HepG2 (cell line): ENCODE data around the gene DUSP16. TPM values are rescaled to one million over a fixed set of nuclear protein-coding genes. Genes with fewer than 3 reads are reported as not detected.
A peak's percentile ranks its signal among the peaks of the same experiment; 100 is the strongest.

Source experiments
- CBFB ChIP-seq: sonication (generic); formaldehyde crosslinking; IDR thresholded peaks from 2 replicates; pipeline ENCODE4 v1.4.0; 2020; ENCODE audit warnings: missing genetic modification reagents
- CENPBD1 ChIP-seq: sonication (generic); formaldehyde crosslinking; IDR thresholded peaks from 2 replicates; pipeline ENCODE4 v1.8.0; 2022; ENCODE audit warnings: missing genetic modification reagents, low read depth, mild to moderate bottlenecking, borderline replicate concordance
- FOXA1 ChIP-seq, 2 experiments: fragments of 450-650 bp in 1 of 2; sonication (generic) in 1 of 2; formaldehyde crosslinking in 1 of 2; IDR thresholded peaks; 2 replicates each; pipeline versions ENCODE4 v1.4.0 to v1.6.1; 2016 to 2020; ENCODE audit warnings: missing genetic modification reagents in 1 of 2
- IKZF5 ChIP-seq: IDR thresholded peaks from 2 replicates; pipeline ENCODE4 v1.6.1; 2018; ENCODE audit warnings: missing genetic modification reagents, mild to moderate bottlenecking, missing compliant biosample characterization
- MAX ChIP-seq: IDR thresholded peaks from 2 replicates; pipeline ENCODE4 v1.6.1; 2012; ENCODE audit warnings: inconsistent platforms
- MEF2D ChIP-seq: sonication (generic); formaldehyde crosslinking; IDR thresholded peaks from 2 replicates; pipeline ENCODE4 v1.5.1; 2020; ENCODE audit warnings: mild to moderate bottlenecking, missing genetic modification reagents
- MXD4 ChIP-seq: IDR thresholded peaks from 2 replicates; pipeline ENCODE4 v1.6.1; 2016; ENCODE audit warnings: mild to moderate bottlenecking, missing biosample characterization, missing genetic modification reagents
- NFATC3 ChIP-seq: sonication (generic); formaldehyde crosslinking; IDR thresholded peaks from 2 replicates; pipeline ENCODE4 v1.5.1; 2020; ENCODE audit warnings: mild to moderate bottlenecking, missing genetic modification reagents
- POLR2AphosphoS5 ChIP-seq: IDR thresholded peaks from 2 replicates; pipeline ENCODE4 v1.6.1; 2012; ENCODE audit warnings: low read depth, low read length
- RARA ChIP-seq: IDR thresholded peaks from 2 replicates; pipeline ENCODE4 v1.6.1; 2016; ENCODE audit warnings: missing genetic modification reagents, missing compliant biosample characterization
- RXRB ChIP-seq: IDR thresholded peaks from 2 replicates; pipeline ENCODE4 v1.6.1; 2016; ENCODE audit warnings: borderline replicate concordance, missing genetic modification reagents, missing compliant biosample characterization
- SKIL ChIP-seq: sonication (generic); formaldehyde crosslinking; IDR thresholded peaks from 2 replicates; pipeline ENCODE4 v1.8.0; 2022; ENCODE audit warnings: missing genetic modification reagents, mild to moderate bottlenecking, moderate library complexity, borderline replicate concordance
- SSRP1 ChIP-seq: IDR thresholded peaks from 2 replicates; pipeline ENCODE4 v1.6.1; 2016; ENCODE audit warnings: control low read depth
- TFE3 ChIP-seq: IDR thresholded peaks from 2 replicates; pipeline ENCODE4 v1.6.1; 2016
- ZNF10 ChIP-seq: sonication (generic); formaldehyde crosslinking; IDR thresholded peaks from 2 replicates; pipeline ENCODE4 v1.4.0; 2020; ENCODE audit warnings: mild to moderate bottlenecking, low read depth, missing genetic modification reagents, borderline replicate concordance
- ZNF280B ChIP-seq: sonication (generic); formaldehyde crosslinking; IDR thresholded peaks from 2 replicates; pipeline ENCODE4 v1.5.0; 2020; ENCODE audit warnings: missing genetic modification reagents, mild to moderate bottlenecking, borderline replicate concordance
- ZNF44 ChIP-seq: sonication (generic); formaldehyde crosslinking; IDR thresholded peaks from 2 replicates; pipeline ENCODE4 v1.5.1; 2020; ENCODE audit warnings: mild to moderate bottlenecking, missing genetic modification reagents
- ZNF660 ChIP-seq: sonication (generic); formaldehyde crosslinking; IDR thresholded peaks from 2 replicates; pipeline ENCODE4 v1.5.1; 2020; ENCODE audit warnings: mild to moderate bottlenecking, low read depth, missing genetic modification reagents, borderline replicate concordance
- ZNF704 ChIP-seq: sonication (generic); formaldehyde crosslinking; IDR thresholded peaks from 2 replicates; pipeline ENCODE4 v1.8.1; 2023; ENCODE audit warnings: mild to moderate bottlenecking, inconsistent platforms, moderate library complexity, missing genetic modification reagents, borderline replicate concordance
- ZNF713 ChIP-seq: sonication (generic); formaldehyde crosslinking; IDR thresholded peaks from 2 replicates; pipeline ENCODE4 v1.4.0; 2020; ENCODE audit warnings: mild to moderate bottlenecking, missing genetic modification reagents
- ZNF749 ChIP-seq: sonication (generic); formaldehyde crosslinking; IDR thresholded peaks from 2 replicates; pipeline ENCODE4 v1.8.0; 2022; ENCODE audit warnings: mild to moderate bottlenecking, missing genetic modification reagents, moderate library complexity, borderline replicate concordance
- polyA plus RNA-seq, 8 experiments: library from polyadenylated mRNA; depleted of rRNA in 3 of 8; stranded (reverse) in 7 of 8; unstranded in 1 of 8; fragments of >200 nt; fragmentation: Illumina TruSeq in 4 of 8; extraction: Trizol in 4 of 8; gene quantifications; 2 replicates each; pipeline versions ENCODE4 v1.2.1 to v1.2.3, GENCODE V29; 2011 to 2016; ENCODE audit warnings: low read depth in 4 of 8, missing spikeins in 1 of 8, mixed read lengths in 1 of 8; ENCODE audit not compliant: insufficient read depth in 1 of 8
- total RNA-seq, 5 experiments: library from RNA; depleted of rRNA; stranded (reverse); fragments of >200 nt; fragmentation: Illumina TruSeq; extraction: Trizol; gene quantifications; 2 replicates each; pipeline ENCODE4 v1.2.3, GENCODE V29; 2016; ENCODE audit warnings: low read depth in 1 of 5

Gene DUSP16
- total and polyA plus RNA-seq, 2 of the 13 experiments (the other 11 are each of a cell fraction or from before 2014, with no cell fraction given): 45.7 to 46.6 TPM

- TF ChIP-seq SKIL (CRISPR knock-in tag) (no peak), ZNF713 (no peak), CENPBD1 (CRISPR knock-in tag) (no peak), CBFB (CRISPR knock-in tag) (no peak), ZNF44 (CRISPR knock-in tag) (no peak), MEF2D (CRISPR knock-in tag) (0 out of 2 replicates have a peak, but pooled peaks have one; percentile 23), MAX (peak; percentile 82), FOXA1 (IDR thresholded peaks at IDR 0.05) (no peak), FOXA1 (CRISPR knock-in tag; IDR thresholded peaks at IDR 0.05) (no peak), ZNF10 (CRISPR knock-in tag) (no peak), RXRB (peak; percentile 52; the same call in 1 of the 2 replicates), POLR2AphosphoS5 (peak; percentile 29; the same call in 1 of the 2 replicates), SSRP1 (no peak), ZNF280B (CRISPR knock-in tag) (no peak), ZNF704 (CRISPR knock-in tag) (no peak), IKZF5 (CRISPR knock-in tag) (peak; percentile 45; the same call in 1 of the 2 replicates), TFE3 (CRISPR knock-in tag) (peak; percentile 84), ZNF749 (CRISPR knock-in tag) (no peak), MXD4 (peak; percentile 39; the same call in 1 of the 2 replicates), RARA (CRISPR knock-in tag) (peak; percentile 57; the same call in 1 of the 2 replicates), ZNF660 (CRISPR knock-in tag) (no peak), NFATC3 (no peak)
Observed at GRCh38 chr12:12486661-12487240, 75.9 kb downstream of the DUSP16 start (continued).
